Bronchial epithelial cell (primary cell): Measurements from ENCODE around the gene TMEM178B. TPM values are rescaled to one million over a fixed set of nuclear protein-coding genes. Genes with fewer than 3 reads are reported as not detected.

ENCODE experiments used
- DNase-seq: peaks from one replicate; pipeline ENCODE4 v3.0.0-alpha.2; 2010; ENCODE audit warnings: low read depth
- FAIRE-seq: peaks from 2 replicates; lab custom pipeline; 2011; peaks lifted over from hg19 to GRCh38; lab: Jason Lieb, UNC
- H3K27me3 ChIP-seq: 2 replicates; pipeline ENCODE4 v1.5.1; 2011; ENCODE audit warnings: low read length; ENCODE audit not compliant: control insufficient read depth, insufficient read depth
- H3K36me3 ChIP-seq: 2 replicates; pipeline ENCODE4 v1.5.1; 2011; ENCODE audit warnings: low read length; ENCODE audit not compliant: control insufficient read depth, insufficient read depth
- H3K4me3 ChIP-seq: 2 replicates; pipeline ENCODE4 v1.5.1; 2011; ENCODE audit warnings: mild to moderate bottlenecking, low read depth, low read length, control low read depth
- total RNA-seq: library from RNA; depleted of rRNA; stranded (reverse); fragments of >200 nt; gene quantifications from 2 replicates; pipeline ENCODE4 v1.2.1, GENCODE V29; 2014
- TF ChIP-seq, protein P1 (sequence below): IDR thresholded peaks from 2 replicates; pipeline ENCODE4 v1.5.1; 2011; ENCODE audit warnings: mild to moderate bottlenecking, moderate library complexity, low read length, control low read depth, inconsistent platforms; ENCODE audit not compliant: insufficient read depth, severe bottlenecking

The TMEM178B gene
- total RNA-seq, 1 donor from 2014 or later: under 0.01 TPM

DNA sequence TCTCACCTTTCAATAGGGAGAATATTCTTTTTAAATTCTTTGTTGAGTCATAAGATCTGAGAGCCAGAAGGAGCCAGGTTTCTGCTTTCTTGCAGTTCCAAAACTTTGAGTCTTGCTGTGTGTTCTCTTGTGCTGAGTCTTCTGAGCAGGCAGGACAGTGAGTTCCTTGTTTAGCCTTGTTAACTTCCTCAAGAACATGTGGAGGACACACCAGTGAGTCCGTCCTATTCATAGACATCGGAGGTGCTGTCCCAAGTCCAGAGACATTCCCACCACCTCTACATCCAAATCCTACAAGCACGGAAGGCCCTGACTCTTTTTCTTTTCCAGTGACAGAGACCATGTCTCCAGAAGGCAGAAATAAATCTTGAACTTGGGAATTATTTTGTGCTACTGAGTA, 342.1 kb downstream of the TMEM178B start:
- TF ChIP-seq, protein P1, sequence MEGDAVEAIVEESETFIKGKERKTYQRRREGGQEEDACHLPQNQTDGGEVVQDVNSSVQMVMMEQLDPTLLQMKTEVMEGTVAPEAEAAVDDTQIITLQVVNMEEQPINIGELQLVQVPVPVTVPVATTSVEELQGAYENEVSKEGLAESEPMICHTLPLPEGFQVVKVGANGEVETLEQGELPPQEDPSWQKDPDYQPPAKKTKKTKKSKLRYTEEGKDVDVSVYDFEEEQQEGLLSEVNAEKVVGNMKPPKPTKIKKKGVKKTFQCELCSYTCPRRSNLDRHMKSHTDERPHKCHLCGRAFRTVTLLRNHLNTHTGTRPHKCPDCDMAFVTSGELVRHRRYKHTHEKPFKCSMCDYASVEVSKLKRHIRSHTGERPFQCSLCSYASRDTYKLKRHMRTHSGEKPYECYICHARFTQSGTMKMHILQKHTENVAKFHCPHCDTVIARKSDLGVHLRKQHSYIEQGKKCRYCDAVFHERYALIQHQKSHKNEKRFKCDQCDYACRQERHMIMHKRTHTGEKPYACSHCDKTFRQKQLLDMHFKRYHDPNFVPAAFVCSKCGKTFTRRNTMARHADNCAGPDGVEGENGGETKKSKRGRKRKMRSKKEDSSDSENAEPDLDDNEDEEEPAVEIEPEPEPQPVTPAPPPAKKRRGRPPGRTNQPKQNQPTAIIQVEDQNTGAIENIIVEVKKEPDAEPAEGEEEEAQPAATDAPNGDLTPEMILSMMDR: no peak
- DNase-seq: no peak
- Histone ChIP-seq H3K27me3 (no peaks in the 10 kb centered on the region), H3K4me3 (no peak overlapping the region), H3K36me3 (no peaks in the 10 kb centered on the region)
- FAIRE-seq: no peak

DNA sequence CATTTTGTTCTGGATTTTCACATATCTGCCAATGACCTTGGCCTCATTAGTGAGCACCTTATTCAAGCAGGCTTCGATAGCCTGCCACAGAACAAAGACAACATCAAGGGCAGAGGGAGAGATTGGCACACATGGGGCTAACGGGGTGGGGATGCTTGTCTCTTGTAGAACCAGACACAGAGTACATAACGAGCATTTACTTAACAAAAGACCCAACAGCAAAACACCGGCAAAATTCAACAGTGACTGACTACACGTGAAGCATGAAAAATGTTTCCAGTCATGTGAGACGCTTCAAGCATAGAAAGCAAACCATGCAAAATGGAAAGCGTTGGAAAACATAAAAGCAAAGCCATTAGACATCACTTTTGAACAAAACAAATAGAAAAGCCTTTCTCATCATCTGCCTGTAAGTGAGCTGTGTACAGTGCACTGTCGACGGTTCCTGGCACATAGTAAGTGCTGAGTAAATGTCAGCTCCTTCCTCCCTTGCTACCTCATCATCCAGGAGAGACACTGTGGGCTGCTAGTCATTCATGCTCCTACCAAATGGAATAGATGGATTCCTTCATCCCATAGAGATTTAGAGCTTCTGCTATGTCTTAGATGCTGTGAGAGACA, 342.9 kb downstream of the TMEM178B start:
- FAIRE-seq (no peak), DNase-seq (no peak)
- no peaks in the 10 kb centered on the region for H3K36me3 ChIP-seq
- TF ChIP-seq, protein P1: no peak
- H3K4me3 ChIP-seq: no peak overlapping the region
- no peaks in the 10 kb centered on the region for H3K27me3 ChIP-seq

DNA sequence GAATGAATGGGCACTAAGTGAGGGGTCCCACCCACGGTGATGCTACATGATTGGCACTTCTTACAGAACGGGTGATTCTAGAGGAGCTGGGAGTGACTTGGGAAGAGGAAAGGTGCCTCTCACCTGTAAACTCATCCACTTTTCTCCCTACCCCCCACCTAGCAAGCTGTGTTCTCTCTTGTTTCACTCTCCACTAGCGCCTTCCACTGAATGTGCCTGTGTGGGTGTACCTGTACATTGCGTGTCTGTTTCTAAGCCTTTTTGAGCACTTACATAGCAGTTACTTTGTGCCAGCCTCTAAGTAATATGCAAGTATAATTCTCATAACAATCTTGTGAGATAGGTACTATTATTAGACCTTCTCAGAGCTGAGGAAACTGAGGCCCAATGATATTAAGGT, 343.6 kb downstream of the TMEM178B start:
- FAIRE-seq (no peak), DNase-seq (no peak)
- Histone ChIP-seq H3K36me3 (no peaks in the 10 kb centered on the region), H3K27me3 (no peaks in the 10 kb centered on the region), H3K4me3 (no peak overlapping the region)
- TF ChIP-seq, protein P1: no peak

DNA sequence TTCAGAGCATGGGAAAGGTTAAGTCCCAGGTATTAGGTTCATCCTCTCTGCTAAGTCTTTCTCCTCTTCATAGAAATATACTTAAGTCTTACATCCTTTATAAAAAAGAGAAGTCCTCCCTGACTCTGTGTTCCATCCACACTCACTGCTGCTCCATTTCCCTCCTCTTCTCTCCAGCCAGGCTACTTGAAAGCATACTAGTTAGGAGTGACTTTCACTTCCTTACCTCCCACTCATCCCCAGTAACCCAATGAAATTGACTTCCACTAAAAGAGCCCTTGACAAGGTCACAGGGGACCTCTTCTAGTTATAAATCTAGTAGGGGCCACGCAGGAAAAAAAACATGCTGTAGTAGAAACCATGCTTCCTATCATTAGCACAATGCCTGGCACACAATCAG, 344.2 kb downstream of the TMEM178B start:
- no peak for FAIRE-seq
- TF ChIP-seq, protein P1: no peak

DNA sequence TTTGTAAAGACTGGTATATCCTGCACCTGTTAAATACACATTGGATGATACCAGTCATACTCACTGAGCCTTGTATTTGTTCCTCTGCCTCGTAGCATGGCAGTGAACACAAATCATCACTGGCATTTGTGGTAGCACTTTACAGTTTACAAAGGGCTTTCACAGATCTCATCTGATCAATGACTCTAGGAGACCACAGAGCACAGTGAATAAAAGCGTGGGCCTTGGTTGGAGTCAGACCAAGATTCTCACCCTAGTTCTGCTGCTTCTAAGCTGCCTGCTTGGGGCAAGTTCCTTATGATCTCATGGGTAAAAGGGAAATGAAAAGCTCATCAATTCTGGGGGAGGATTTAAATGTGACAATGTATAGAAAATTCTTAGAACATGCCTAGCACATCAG, 347.4 kb downstream of the TMEM178B start:
- DNase-seq: no peak
- H3K36me3 ChIP-seq: no peaks in the 10 kb centered on the region
- TF ChIP-seq, protein P1: no peak
- FAIRE-seq: no peak
- no peaks in the 10 kb centered on the region for H3K27me3 ChIP-seq
- no peak overlapping the region for H3K4me3 ChIP-seq

More for the DNA sequence above, 344.2 kb downstream of the TMEM178B start:
- Histone ChIP-seq H3K27me3 (no peaks in the 10 kb centered on the region), H3K36me3 (no peaks in the 10 kb centered on the region), H3K4me3 (no peak overlapping the region)
- DNase-seq: no peak

DNA sequence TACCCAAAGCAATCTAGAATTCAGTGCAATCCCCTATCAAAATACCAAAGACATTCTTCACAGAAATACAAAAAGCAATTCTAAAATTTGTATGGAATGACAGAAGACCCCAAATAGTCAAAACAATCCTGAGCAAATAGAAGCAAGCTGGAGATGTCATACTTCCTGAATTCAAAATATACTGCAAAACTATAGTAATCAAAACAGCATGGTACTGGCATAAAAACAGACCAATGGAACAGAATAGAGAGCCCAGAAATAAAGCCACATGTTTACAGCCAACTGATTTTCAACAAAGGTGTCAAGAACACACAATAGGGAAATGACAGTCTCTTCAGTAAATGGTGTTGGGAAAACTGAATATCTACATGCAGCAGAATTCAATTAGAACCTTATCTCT, 353.3 kb downstream of the TMEM178B start:
- TF ChIP-seq, protein P1: no peak
- Histone ChIP-seq H3K27me3 (no peaks in the 10 kb centered on the region), H3K36me3 (no peaks in the 10 kb centered on the region), H3K4me3 (no peak overlapping the region)
- FAIRE-seq: no peak
- DNase-seq: no peak
